HAP-1 (cell line): ENCODE results near the gene RYR1.
A peak's percentile ranks its signal among the peaks of the same experiment; 100 is the strongest.
"Not testable (repeated sequence)": the region's sequence is repeated elsewhere in the genome, so short reads cannot be mapped to it uniquely, and the experiment has no call there.

Experiments used
- DNase-seq, 2 experiments: peaks; one replicate each; pipeline ENCODE4 v3.0.0-alpha.2; 2016 to 2020; ENCODE audit warnings: low spot score in 2 of 2
- H3K27me3 ChIP-seq: fragments of 250-450 bp; sonication (Bioruptor Pico); 2 replicates; pipeline ENCODE4 v1.5.1; 2020; ENCODE audit warnings: low read depth, mild to moderate bottlenecking, moderate library complexity
- H3K36me3 ChIP-seq: fragments of 250-450 bp; sonication (Bioruptor Pico); replicated peaks from 2 replicates; pipeline ENCODE4 v1.5.1; 2020; ENCODE audit warnings: mild to moderate bottlenecking
- H3K4me1 ChIP-seq: fragments of 250-450 bp; sonication (Bioruptor Pico); 2 replicates; pipeline ENCODE4 v1.5.1; 2020; ENCODE audit warnings: mild to moderate bottlenecking
- H3K4me3 ChIP-seq: fragments of 250-450 bp; sonication (Bioruptor Pico); 2 replicates; pipeline ENCODE4 v1.5.1; 2020; ENCODE audit warnings: mild to moderate bottlenecking, moderate library complexity
- H3K9me3 ChIP-seq: fragments of 250-450 bp; sonication (Bioruptor Pico); 2 replicates; pipeline ENCODE4 v1.5.1; 2020; ENCODE audit warnings: mild to moderate bottlenecking, moderate library complexity
- in situ Hi-C: fragments of 300-500 bp; cut with MboI; formaldehyde crosslinking; loops from 3 replicates; pipeline ENCODE4 v1.14.3; 2020; ENCODE audit warnings: low sequenced_read_pairs, inconsistent platforms, mixed read lengths

RYR1 gene

DNA sequence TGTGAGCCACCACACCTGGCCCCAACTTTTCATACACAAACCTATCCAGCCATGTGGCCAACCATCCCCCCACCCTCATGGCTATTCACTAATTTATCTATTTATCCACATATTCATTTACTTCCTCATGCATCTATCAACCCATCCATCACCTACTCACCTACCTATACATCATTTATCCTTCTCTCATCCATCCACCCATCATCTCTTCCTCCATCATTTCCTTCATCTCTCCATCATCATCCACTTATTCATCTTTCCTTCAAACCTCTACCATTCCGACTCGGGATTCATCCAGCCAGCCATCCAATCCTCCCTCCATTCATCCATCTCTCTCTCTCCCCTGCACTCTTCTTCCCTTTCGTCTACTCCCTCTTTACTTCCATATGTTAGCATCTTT lies 54.6 kb downstream of the RYR1 start:
- H3K9me3 ChIP-seq = peaks cover 9% of the 10 kb centered on the region
- H3K36me3 ChIP-seq = no peaks in the 10 kb centered on the region

DNA sequence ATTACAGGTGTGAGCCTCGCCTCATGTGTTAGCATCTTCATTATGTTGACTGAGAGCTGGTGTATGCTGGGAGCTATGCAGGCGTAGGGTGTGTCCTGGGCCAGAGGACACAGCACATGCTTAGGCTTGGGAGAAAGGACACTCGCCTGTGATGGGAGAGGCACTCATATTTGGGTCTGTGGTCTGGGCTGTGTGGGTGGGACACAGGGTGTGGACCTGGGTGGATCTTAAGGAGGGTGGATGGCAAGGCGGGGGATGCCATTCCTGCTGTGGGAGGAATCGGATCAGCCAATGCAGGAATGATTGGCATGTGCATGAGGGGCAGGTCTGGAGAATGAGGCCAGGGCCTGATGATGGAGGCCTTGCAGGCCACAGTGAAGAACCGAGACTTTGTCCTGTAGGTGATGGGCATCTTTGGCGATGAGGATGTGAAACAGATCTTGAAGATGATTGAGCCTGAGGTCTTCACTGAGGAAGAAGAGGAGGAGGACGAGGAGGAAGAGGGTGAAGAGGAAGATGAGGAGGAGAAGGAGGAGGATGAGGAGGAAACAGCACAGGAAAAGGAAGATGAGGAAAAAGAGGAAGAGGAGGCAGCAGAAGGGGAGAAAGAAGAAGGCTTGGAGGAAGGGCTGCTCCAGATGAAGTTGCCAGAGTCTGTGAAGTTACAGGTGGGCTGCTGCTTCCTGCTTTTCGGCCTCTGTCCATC lies 55.4 kb downstream of the RYR1 start:
- Histone ChIP-seq H3K9me3 (peaks cover 9% of the 10 kb centered on the region), H3K4me1 (no peaks in the 10 kb centered on the region), H3K4me3 (no peak overlapping the region), H3K27me3 (no peaks in the 10 kb centered on the region), H3K36me3 (no peaks in the 10 kb centered on the region)
- in situ Hi-C loops = no loop called here
- DNase-seq = no peak

More for the DNA sequence above, 54.6 kb downstream of the RYR1 start:
- H3K27me3 ChIP-seq = no peaks in the 10 kb centered on the region
- no peak for DNase-seq
- no peaks in the 10 kb centered on the region for H3K4me1 ChIP-seq
- H3K4me3 ChIP-seq = no peak overlapping the region
- in situ Hi-C loops = no loop called here

DNA sequence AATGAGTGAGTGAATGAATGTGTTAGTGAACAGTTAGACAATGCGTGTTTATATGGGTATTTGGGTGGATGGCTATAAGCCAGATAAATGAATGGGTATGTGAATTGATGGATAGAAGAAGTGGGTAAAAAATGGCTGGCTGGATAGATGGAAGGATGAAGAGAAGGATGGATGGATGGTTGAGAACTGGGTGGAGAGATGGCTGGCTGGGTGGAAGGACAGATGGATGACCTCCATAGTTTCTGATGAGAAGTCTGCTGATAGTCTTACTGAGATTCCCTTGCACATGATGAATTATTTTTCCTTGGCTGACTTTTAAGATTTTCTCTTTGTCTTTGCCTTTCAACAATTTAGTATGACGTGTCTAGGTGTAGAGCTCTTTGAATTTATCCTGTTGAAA lies 57.4 kb downstream of the RYR1 start:
- no peak for DNase-seq
- no peak overlapping the region for H3K4me3 ChIP-seq
- H3K9me3 ChIP-seq = peaks cover 9% of the 10 kb centered on the region
- in situ Hi-C loops = no loop called here
- H3K36me3 ChIP-seq = no peaks in the 10 kb centered on the region
- no peaks in the 10 kb centered on the region for H3K4me1 ChIP-seq
- H3K27me3 ChIP-seq = no peaks in the 10 kb centered on the region

DNA sequence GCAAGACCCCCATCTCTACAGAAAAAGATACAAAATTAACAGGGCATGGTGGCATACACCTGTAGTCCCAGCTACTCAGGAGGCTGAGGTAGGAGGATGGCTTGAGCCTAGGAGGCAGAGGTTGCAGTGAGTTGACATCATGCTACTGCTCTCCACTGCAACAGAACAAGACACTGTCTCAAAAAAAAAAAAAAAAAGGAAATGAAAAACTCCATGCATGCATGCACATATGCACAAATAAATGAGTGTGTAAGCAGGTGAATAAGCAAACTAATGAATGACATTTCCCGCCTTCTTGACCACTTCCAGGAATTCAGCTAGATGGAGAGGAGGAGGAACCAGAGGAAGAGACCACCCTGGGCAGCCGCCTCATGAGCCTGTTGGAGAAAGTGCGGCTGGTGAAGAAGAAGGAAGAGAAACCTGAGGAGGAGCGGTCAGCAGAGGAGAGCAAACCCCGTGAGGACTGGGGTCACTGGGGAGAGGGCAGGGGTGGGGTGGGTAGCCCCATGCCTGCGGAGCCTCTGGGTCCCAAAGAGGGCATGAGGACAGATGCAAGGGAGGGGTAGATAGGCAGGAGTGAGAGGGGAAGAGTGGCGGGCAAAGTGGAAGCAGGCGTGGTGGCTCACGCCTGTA lies 58.8 kb downstream of the RYR1 start:
- DNase-seq = no peak
- no peaks in the 10 kb centered on the region for H3K27me3 ChIP-seq
- H3K4me1 ChIP-seq = peaks cover 1% of the 10 kb centered on the region
- peaks cover 9% of the 10 kb centered on the region for H3K9me3 ChIP-seq
- in situ Hi-C loops = no loop called here
- no peak overlapping the region for H3K4me3 ChIP-seq
- no peaks in the 10 kb centered on the region for H3K36me3 ChIP-seq

DNA sequence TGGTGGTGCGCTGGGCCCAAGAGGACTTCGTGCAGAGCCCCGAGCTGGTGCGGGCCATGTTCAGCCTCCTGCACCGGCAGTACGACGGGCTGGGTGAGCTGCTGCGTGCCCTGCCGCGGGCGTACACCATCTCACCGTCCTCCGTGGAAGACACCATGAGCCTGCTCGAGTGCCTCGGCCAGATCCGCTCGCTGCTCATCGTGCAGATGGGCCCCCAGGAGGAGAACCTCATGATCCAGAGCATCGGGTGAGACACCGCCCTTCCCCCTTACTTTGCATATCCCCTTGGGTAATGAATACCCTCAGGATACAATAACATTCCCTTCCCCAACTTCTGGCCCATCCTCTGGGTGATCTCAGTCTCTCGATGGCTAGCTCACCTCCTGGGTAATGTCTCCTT lies 60.9 kb downstream of the RYR1 start:
- DNase-seq = no peak
- peaks cover 19% of the 10 kb centered on the region for H3K4me1 ChIP-seq
- H3K27me3 ChIP-seq = no peaks in the 10 kb centered on the region
- in situ Hi-C loops = no loop called here
- no peaks in the 10 kb centered on the region for H3K36me3 ChIP-seq
- no peak overlapping the region for H3K4me3 ChIP-seq
- peaks cover 9% of the 10 kb centered on the region for H3K9me3 ChIP-seq

DNA sequence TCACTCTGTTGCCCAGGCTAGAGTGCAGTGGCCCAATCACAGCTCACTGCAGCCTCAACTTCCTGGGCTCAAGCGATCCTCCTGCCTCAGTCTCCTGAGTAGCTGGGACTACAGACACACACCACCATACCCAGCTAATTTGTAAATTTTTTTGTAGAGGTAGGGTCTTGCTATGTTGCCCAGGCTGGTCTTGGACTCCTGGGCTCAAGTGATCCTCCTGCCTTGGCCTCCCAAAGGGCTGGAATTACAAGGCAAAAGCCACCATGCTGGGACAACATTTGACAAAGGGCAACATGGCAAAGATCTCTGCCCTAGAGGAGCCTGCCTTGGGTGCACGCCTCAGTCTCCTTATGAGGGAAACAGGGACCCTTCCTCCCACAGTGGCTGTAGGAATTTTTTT lies 61.9 kb downstream of the RYR1 start:
- H3K9me3 ChIP-seq, H3K27me3 ChIP-seq, H3K4me3 ChIP-seq, H3K36me3 ChIP-seq, DNase-seq, in situ Hi-C loops: not testable (repeated sequence)
- H3K4me1 ChIP-seq = peaks cover 19% of the 10 kb centered on the region

DNA sequence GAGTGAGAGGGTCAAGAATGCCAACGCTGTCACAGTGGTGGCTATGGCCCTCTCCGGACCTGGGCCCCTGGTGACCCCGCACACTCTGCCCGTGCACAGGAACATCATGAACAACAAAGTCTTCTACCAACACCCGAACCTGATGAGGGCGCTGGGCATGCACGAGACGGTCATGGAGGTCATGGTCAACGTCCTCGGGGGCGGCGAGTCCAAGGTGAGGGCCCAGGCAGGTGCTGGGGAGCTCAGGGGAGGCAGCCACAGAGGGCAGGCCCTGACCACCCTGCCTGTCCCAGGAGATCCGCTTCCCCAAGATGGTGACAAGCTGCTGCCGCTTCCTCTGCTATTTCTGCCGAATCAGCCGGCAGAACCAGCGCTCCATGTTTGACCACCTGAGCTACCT lies 62.6 kb downstream of the RYR1 start:
- Histone ChIP-seq H3K4me1 (peaks cover 19% of the 10 kb centered on the region), H3K9me3 (no peaks in the 10 kb centered on the region), H3K4me3 (no peak overlapping the region), H3K36me3 (no peaks in the 10 kb centered on the region), H3K27me3 (no peaks in the 10 kb centered on the region)
- no peak for DNase-seq
- in situ Hi-C loops = no loop called here

DNA sequence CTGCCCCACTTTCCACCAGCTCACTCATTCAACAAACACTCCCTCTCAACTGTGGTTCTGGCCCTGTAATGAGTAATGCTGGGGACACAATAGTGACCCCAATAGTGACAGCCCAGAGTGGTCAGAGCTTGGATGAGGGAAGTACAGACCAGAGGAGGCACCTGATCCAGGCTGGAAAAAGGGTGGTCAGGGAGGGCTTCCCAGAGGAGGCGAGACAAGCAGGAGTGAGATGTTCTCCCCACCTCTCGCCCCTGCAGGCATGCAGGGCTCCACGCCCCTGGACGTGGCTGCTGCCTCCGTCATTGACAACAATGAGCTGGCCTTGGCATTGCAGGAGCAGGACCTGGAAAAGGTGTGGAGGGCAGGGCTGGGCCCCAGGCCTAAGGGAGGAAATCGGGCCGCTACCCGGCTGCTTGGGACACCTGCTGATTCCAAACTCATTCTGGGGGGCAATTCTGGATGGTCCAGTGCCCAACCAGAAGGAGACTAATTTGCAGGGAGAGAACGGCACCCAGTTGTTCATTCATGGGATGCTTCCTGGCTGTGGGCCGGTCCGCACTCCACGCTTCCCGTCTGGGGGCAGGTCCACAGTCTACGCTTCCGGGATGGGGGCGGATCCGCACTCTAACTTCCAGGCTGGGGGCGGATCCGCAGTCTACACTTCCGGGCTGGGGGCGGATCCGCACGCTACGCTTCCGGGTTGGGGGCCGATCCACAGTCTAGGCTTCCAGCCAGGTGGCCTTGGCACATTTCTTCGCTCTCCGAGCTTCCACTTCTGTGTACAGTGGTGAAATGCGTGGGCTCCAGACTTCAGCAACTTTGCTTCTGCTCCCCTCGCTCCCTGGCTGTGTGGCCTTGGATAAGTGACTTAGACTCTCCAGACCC lies 63.4 kb downstream of the RYR1 start:
- no peak overlapping the region for H3K4me3 ChIP-seq
- in situ Hi-C loops = no loop called here
- no peaks in the 10 kb centered on the region for H3K36me3 ChIP-seq
- peaks cover 19% of the 10 kb centered on the region for H3K4me1 ChIP-seq
- H3K9me3 ChIP-seq = no peaks in the 10 kb centered on the region
- DNase-seq = peak in 1 of 2 experiments; percentile 47
- H3K27me3 ChIP-seq = no peaks in the 10 kb centered on the region

DNA sequence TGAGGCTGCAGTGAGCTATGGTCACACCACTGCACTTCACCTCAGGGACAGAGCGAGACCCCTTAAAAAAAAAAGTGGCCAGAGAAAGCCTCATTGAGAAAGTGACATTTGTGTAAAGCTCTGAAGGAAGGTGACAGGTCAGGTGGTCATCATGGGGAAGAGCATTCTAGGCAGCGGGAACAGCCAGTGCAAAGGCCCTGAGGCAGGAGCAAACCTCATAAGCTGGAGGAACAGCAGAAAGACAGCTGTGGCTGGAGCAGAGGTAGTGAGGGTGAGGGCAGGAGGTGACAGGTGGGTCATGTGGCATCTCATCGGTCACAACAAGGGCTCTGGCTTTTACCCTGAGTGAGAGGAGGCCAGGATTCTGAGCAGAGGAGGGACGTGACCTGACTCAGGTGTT lies 64.4 kb downstream of the RYR1 start:
- no peaks in the 10 kb centered on the region for H3K36me3 ChIP-seq
- no peaks in the 10 kb centered on the region for H3K9me3 ChIP-seq
- in situ Hi-C loops = no loop called here
- H3K4me3 ChIP-seq = no peak overlapping the region
- H3K27me3 ChIP-seq = no peaks in the 10 kb centered on the region
- peaks cover 19% of the 10 kb centered on the region for H3K4me1 ChIP-seq
- no peak for DNase-seq

DNA sequence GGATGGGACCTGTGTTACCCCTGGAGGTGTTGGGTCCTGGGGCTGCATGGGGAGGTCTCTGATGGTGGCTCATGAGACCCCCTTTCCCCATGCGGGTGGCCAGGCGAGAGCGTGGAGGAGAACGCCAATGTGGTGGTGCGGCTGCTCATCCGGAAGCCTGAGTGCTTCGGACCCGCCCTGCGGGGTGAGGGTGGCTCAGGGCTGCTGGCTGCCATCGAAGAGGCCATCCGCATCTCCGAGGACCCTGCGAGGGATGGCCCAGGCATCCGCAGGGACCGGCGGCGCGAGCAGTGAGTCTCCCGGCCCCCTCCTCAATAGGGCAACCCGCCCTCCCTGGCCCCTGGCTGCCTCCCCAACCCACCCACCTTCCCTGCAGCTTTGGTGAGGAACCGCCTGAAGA lies 66.0 kb downstream of the RYR1 start:
- in situ Hi-C loops = no loop called here

DNA sequence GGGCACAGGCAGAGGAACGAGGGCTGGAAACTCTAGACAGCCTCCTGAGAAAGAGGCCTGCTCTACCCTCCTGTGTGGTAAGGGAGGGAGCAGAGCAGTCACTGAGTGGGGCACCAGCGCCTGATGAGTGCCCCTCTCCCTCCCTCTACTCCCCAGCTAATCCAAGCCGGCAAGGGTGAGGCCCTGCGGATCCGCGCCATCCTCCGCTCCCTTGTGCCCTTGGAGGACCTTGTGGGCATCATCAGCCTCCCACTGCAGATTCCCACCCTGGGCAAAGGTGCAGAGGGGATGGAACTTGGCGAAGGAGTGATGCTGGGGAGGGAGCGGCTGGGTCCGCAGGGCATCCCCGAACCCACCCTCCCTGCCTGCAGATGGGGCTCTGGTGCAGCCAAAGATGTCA lies 67.0 kb downstream of the RYR1 start:
- H3K4me3 ChIP-seq = no peak overlapping the region
- no peak for DNase-seq
- in situ Hi-C loops = no loop called here
- peaks cover 19% of the 10 kb centered on the region for H3K4me1 ChIP-seq
- no peaks in the 10 kb centered on the region for H3K36me3 ChIP-seq
- H3K27me3 ChIP-seq = no peaks in the 10 kb centered on the region
- no peaks in the 10 kb centered on the region for H3K9me3 ChIP-seq

More for the DNA sequence above, 66.0 kb downstream of the RYR1 start:
- no peak overlapping the region for H3K4me3 ChIP-seq
- H3K36me3 ChIP-seq = no peaks in the 10 kb centered on the region
- H3K4me1 ChIP-seq = peaks cover 19% of the 10 kb centered on the region
- DNase-seq = no peak
- no peaks in the 10 kb centered on the region for H3K9me3 ChIP-seq
- no peaks in the 10 kb centered on the region for H3K27me3 ChIP-seq

DNA sequence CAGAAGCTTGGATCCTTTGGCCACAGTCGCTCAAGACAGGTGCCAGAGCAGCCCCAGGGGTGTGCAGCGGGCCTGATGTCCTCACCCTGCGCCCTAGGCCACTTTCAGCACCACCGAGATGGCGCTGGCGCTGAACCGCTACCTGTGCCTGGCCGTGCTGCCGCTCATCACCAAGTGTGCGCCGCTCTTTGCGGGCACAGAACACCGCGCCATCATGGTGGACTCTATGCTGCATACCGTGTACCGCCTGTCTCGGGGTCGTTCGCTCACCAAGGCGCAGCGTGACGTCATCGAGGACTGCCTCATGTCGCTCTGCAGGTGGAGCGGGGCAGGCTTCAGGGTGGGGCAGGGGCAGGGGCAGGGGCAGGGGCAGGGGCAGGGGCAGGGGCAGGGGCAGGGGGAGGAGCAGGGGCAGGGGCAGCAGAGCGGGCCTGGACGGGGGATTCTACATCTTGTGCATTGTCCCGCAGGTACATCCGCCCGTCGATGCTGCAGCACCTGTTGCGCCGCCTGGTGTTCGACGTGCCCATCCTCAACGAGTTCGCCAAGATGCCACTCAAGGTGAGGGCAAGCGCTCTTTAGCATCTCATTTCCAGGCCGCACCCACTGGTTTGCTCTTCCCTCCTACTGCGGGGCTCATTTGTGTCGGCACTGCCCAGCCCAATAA lies 69.1 kb downstream of the RYR1 start:
- no peak for DNase-seq
- in situ Hi-C loops = no loop called here
- no peaks in the 10 kb centered on the region for H3K27me3 ChIP-seq
- H3K4me3 ChIP-seq = no peak overlapping the region
- no peaks in the 10 kb centered on the region for H3K9me3 ChIP-seq
- no peaks in the 10 kb centered on the region for H3K36me3 ChIP-seq
- peaks cover 22% of the 10 kb centered on the region for H3K4me1 ChIP-seq

DNA sequence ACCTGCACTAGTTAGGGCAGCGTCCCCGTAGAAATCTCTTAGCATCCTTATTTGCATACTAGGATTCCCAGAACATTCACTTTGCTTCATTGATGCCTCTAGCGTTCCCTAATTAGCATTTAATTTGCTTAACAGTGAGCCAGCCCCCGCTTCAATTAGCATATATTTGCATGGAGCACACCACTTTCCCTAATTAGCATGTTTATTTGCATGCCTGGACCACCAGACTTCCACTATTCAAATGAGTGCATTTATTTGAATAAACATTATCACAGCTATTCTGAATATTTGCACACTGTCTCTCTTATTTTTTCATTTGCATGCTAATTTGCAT lies 69.6 kb downstream of the RYR1 start:
- no peaks in the 10 kb centered on the region for H3K9me3 ChIP-seq
- no peaks in the 10 kb centered on the region for H3K27me3 ChIP-seq
- in situ Hi-C loops = no loop called here
- peaks cover 17% of the 10 kb centered on the region for H3K4me1 ChIP-seq
- no peak for DNase-seq
- no peak overlapping the region for H3K4me3 ChIP-seq
- no peaks in the 10 kb centered on the region for H3K36me3 ChIP-seq

DNA sequence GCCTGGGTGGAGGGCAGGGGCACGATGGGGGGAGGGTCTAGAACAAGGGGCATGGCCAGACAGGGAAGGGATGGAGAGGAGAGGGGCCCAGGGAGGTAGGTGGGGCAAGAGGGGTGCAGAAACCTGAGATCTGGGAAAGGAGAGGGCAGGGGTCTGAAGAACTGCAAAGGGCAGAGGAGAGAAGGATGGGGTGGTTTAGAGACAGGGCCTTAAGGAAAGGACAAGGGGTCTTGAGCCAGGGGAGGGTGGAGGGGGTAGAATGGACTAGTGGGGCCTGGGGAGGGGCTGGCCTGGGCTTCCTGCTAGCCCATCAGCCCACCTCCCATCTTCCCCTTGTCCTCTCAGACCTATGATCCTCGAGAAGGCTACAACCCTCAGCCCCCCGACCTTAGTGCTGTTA lies 72.5 kb downstream of the RYR1 start:
- H3K4me1 ChIP-seq = peaks cover 7% of the 10 kb centered on the region
- DNase-seq = no peak
- no peaks in the 10 kb centered on the region for H3K27me3 ChIP-seq
- H3K9me3 ChIP-seq = no peaks in the 10 kb centered on the region
- in situ Hi-C loops = no loop called here
- H3K36me3 ChIP-seq = no peaks in the 10 kb centered on the region
- H3K4me3 ChIP-seq = no peak overlapping the region
